Left cardiac atrium (tissue), 4 donors: ENCODE results near the gene SBK2. TPM values are rescaled to one million over a fixed set of nuclear protein-coding genes. Genes with fewer than 3 reads are reported as not detected.
A peak's percentile ranks its signal among the peaks of the same experiment; 100 is the strongest.
"Not testable (repeated sequence)": the region's sequence is repeated elsewhere in the genome, so short reads cannot be mapped to it uniquely, and the experiment has no call there.

Experiments used
- ATAC-seq, 2 donors: fragments of 200-7000 bp; cut with Tn5 transposase; one replicate each; pipeline ENCODE4 v1.9.1; 2020; ENCODE audit warnings: mild to moderate bottlenecking in 2 of 2, moderate library complexity in 2 of 2
- DNase-seq: peaks from one replicate; pipeline ENCODE4 v3.0.0-alpha.2; 2020
- intact Hi-C, 2 donors: fragments of 100-400 bp; cut with DNase I; formaldehyde crosslinking; loops; one replicate each; pipeline versions ENCODE4 v1.14.1 to v1.15.1; 2022 to 2023
- long read RNA-seq: library from polyadenylated mRNA; unstranded; transcript quantifications from one replicate; pipeline ENCODE4 v2.0.0, GENCODE V29; 2021
- total RNA-seq, 2 donors: library from RNA; stranded (reverse); fragmentation: NEBNext Ultra II Directional; extraction: Animal tissue kit (Norgen Biotek cat#: 25700); gene quantifications; one replicate each; pipeline ENCODE4 v1.2.1, GENCODE V29; 2021
- donor health status: DM: no; HTN: yes; CAD: no.
- donor health status: DM: no; HTN: yes; CAD: no; lungs with severe emphysema.
- donor health status: DM: yes; HTN: yes; CAD: no.
- donor health status: Dilated cardiomyopathy.

Gene SBK2, protein sequence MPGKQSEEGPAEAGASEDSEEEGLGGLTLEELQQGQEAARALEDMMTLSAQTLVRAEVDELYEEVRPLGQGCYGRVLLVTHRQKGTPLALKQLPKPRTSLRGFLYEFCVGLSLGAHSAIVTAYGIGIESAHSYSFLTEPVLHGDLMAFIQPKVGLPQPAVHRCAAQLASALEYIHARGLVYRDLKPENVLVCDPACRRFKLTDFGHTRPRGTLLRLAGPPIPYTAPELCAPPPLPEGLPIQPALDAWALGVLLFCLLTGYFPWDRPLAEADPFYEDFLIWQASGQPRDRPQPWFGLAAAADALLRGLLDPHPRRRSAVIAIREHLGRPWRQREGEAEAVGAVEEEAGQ
- total RNA-seq = 100 to 1,000 TPM; 151 to 181 TPM
- long read RNA-seq, transcript SBK2-202 (4 exons, 1,085 nt) = major isoform, 11 of 13 reads
- long read RNA-seq, partial matches to known transcripts = 0 of 13 reads
- long read RNA-seq, other reads (novel, unspliced or antisense) = 1 of 13 reads

DNA sequence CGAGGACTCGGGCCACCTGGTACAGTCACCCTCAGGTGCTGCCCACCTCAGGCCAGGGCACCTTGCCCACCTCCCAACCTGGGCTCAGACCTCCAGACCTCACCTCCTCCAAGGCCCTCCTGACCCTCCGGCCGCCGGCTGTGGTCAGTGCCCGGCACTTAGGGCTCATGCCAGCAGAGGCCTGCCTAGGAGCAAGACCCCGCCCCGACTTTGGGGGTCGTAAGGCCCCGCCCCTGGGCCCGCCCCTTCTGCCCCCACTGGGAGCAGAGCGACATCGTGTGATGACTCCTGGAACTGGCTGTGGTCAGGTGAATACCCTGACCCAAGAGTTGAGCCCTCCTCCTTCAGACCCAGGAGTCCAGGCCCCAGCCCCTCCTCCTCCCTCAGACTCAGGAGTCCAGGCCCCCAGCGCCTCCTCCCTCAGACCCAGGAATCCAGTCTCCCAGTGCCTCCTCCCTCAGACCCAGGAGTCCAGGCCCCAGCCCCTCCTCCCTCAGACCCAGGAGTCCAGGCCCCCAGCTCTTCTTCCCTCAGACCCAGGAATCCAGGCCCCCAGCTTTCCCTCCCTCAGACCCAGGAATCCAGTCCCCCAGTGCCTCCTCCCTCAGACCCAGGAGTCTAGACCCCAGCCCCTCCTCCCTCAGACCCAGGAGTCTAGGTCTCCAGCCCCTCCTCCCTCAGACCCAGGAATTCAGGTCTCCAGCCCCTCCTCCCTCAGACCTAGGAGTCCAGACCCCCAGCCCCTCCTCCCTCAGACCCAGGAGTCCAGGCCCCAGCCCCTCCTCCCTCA is at the start of gene SBK2:
Gene SBK2 (minus strand): TSS at position 183 of the 790 bp plus-strand sequence. CDS start 839 bp downstream, outside the sequence.
- ATAC-seq = peak; percentile 79 to 88
- intact Hi-C loops = no loop called here
- peak; percentile 74 for DNase-seq

GRCh38 chr19:55585658-55586339 is 48.9 kb upstream of the SBK2 start:
- intact Hi-C loops = loop anchor here in 1 of 2 donors (5.0 kb wide), 1 partner anchor 38 kb away; the partner anchor contains the start of gene SBK3
- peak; percentile 80 for ATAC-seq
- DNase-seq = peak; percentile 85

- intact Hi-C loops = loop anchor here in 1 of 2 donors (5.0 kb wide), 1 partner anchor 38 kb away; the partner anchor contains the start of gene SBK3
- DNase-seq (no peak), ATAC-seq (no peak)
These were observed 47.9 kb upstream of the SBK2 start for GRCh38 chr19:55584871-55585270.

DNA sequence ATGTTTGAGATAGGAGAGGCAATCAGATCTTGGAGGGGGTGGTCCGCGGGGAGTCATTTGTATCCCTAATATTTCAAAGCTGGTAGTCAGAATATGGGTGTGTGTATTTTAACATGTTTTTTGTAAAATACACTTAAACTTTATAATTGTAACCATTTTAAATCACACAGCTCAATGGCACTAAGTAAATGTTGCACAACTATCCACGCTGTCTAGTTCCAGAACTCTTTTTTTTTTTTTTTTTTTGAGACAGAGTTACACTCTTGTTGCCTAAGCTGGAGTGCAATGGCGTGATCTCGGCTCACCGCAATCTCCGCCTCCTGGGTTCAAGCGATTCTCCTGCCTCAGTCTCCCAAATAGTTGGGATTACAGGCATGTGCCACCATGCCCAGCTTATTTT is 47.0 kb upstream of the SBK2 start:
- intact Hi-C loops, DNase-seq, ATAC-seq: not testable (repeated sequence)

DNA sequence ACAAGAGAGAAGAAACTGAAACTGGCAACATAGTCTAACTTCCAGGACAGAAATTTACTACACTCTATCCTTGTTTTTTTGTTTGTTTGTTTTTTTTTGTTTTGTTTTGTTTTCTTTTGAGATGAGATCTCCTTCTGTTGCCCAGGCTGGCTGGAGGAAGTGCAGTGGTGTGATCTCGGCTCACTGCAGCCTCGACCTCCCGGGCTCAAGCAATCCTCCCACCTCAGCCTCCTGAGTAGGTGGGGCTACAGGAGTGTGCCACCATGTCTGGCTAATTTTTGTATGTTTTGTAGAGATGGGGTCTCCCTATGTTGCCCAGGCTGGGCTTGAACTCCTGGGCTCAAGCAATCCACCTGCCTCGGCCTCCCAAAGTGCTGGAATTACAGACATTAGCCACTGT is 45.4 kb upstream of the SBK2 start:
- intact Hi-C loops, ATAC-seq, DNase-seq: not testable (repeated sequence)

GRCh38 chr19:55581823-55582223 is 44.9 kb upstream of the SBK2 start:
- ATAC-seq = no peak
- intact Hi-C loops = no loop called here
- DNase-seq = no peak

GRCh38 chr19:55581145-55581822 is 44.4 kb upstream of the SBK2 start:
- intact Hi-C loops = no loop called here
- ATAC-seq (peak in 1 of 2 donors; percentile 9), DNase-seq (no peak)

- DNase-seq = peak; percentile 90
- peak; percentile 88 for ATAC-seq
- intact Hi-C loops = no loop called here
These were observed 43.8 kb upstream of the SBK2 start, which contains the start of gene ZNF579 for GRCh38 chr19:55580628-55581144. ZNF579 (minus strand) TSS chr19:55580848; CDS start chr19:55579639, 1,209 bp downstream.

- intact Hi-C loops = no loop called here
- ATAC-seq (peak; percentile 71 to 73), DNase-seq (no peak)
These were observed 43.1 kb upstream of the SBK2 start for GRCh38 chr19:55579766-55580621.

DNA sequence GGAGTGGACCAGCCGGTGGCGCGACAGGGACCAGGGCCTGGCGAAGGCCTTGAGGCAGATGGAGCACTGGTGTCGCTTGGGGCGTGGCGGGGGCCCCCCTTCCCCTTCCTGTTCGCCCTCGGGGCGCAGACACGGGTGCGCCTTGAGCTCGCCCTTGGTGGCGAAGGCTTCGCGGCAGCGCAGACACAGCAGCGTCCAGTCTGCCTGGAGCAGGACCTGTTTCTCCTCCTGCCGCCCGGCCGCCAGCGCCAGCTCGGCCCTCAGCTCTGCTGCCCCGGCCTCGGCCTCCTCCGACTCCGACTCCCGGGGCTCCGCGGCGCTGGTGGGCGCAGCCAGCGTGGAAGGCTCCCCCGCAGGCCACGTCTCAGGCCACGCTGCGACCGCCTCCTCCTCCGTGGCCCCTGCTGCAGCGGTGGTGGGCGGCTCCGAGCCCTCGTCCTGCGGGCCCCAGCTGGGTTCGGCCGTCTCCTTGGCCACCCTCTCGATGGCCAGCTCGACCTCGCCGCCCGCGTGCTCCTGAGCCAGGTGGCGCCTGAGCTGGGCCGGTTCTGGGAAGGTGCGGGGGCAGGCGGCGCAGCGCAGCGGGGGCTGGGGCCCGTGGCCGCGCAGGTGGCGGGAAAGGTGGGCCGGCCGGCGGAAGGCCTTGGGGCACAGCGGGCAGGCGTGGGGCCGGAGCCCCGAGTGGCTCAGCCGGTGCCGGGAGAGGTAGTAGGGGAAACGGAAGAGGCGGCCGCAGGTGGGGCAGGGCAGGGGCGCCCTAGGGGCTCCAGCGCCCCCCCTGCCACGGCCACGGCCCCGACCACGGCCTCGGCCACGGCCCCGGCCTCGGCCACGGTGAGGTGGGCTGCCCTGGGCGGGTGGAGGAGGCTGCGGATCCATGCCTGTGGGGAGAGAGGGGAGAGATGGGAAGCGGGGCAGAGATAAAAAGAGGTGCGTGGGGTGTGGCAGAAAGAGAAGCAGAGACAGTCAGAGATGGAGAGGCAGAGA is 42.1 kb upstream of the SBK2 start:
- ATAC-seq (no peak), DNase-seq (no peak)
- intact Hi-C loops = no loop called here

- DNase-seq (no peak), ATAC-seq (no peak)
- intact Hi-C loops = no loop called here
These were observed 41.3 kb upstream of the SBK2 start for GRCh38 chr19:55578031-55578760.

DNA sequence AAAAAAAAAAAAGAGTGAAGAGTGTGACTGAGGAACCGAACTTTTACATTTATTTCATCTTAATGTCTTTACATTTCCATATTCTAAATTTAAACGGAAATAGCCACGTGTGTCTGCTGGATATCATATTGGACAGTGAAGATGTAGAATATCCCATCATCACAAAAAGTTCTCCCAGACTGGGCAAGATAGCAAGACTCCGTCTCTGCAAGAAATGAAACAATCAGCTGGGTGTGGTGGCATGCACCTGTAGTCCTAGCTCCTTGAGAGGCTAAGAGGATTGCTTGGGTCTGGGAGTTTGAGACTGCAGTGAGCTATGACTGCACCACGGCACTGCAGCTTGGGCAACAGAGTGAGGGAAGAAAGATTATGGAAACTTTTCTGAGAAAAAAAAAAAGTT is 39.8 kb upstream of the SBK2 start:
- intact Hi-C loops = no loop called here
- DNase-seq (no peak), ATAC-seq (no peak)

GRCh38 chr19:55573929-55574328 is 37.0 kb upstream of the SBK2 start:
- intact Hi-C loops, DNase-seq, ATAC-seq: not testable (repeated sequence)

DNA sequence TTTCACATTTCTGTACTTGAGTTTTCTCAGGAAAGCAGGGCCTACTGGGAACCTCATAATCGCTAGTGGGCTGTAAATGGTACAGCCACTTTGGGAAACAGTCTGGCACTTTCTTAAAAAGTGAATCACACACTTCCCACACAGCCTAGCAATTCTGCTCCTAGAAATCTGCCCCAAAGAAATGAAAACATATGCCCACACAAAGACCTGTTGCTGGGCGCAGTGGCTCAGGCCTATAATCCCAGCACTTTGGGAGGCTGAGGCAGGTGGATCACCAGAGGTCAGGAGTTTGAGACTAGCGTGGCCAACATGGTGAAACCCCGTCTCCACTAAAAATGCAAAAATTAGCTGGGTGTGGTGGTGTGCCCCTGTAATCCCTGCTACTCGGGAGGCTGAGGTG is 32.5 kb upstream of the SBK2 start:
- intact Hi-C loops, ATAC-seq, DNase-seq: not testable (repeated sequence)

GRCh38 chr19:55567708-55568328 is 30.9 kb upstream of the SBK2 start:
- intact Hi-C loops = no loop called here
- no peak for DNase-seq

More at GRCh38 chr19:55567708-55568328, 30.9 kb upstream of the SBK2 start:
- ATAC-seq = no peak
